AG04449 (cell line): ENCODE results near the gene CAMK1.
A peak's percentile ranks its signal among the peaks of the same experiment; 100 is the strongest.

Experiments
- CTCF ChIA-PET: fragments of 350-600 bp; formaldehyde crosslinking; extraction: SDS; loops from one replicate; lab custom pipeline; 2021; ENCODE audit warnings: antibody characterized with exemption; lab: Yijun Ruan, JAX
- POLR2A ChIA-PET: fragments of 400-600, 350-600 bp; formaldehyde crosslinking; extraction: SDS; loops from one replicate; lab custom pipeline; 2020; ENCODE audit warnings: antibody characterized with exemption, inconsistent platforms; lab: Yijun Ruan, JAX
- DNase-seq: peaks from one replicate; pipeline ENCODE4 v3.0.0-alpha.2; 2010; ENCODE audit warnings: low read depth, low spot score
- H3K4me3 ChIP-seq: 2 replicates; pipeline ENCODE4 v1.5.1; 2011; ENCODE audit warnings: low read depth, mild to moderate bottlenecking, control low read depth, low read length
- TF ChIP-seq, protein P1 (sequence below): IDR thresholded peaks from one replicate; pipeline ENCODE4 v1.5.1; 2011; ENCODE audit warnings: mild to moderate bottlenecking, moderate library complexity, low read length, control low read depth, inconsistent platforms; ENCODE audit not compliant: insufficient read depth; ENCODE audit errors: missing control alignments

Gene CAMK1

DNA sequence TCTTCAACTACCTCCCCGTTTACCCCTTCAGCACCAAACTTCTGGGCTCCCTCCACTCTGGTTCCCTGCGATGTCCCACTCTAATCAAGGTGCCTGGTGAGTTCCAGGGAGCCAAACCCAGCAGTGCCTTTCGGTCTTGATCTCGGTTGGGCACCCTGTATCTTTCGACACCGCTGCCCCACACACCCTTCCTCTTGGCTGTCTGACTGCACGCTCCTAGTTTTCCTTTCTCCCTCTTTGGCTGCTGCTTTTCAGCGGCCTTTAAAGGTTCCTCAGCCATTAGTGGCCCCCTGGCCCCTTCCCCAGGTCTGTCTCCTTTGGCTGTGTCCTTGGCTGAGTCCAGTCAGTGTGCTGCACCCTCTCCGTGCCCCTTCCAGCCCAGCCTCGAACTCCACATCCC lies 41.1 kb upstream of the CAMK1 start:
- TF ChIP-seq, protein P1, sequence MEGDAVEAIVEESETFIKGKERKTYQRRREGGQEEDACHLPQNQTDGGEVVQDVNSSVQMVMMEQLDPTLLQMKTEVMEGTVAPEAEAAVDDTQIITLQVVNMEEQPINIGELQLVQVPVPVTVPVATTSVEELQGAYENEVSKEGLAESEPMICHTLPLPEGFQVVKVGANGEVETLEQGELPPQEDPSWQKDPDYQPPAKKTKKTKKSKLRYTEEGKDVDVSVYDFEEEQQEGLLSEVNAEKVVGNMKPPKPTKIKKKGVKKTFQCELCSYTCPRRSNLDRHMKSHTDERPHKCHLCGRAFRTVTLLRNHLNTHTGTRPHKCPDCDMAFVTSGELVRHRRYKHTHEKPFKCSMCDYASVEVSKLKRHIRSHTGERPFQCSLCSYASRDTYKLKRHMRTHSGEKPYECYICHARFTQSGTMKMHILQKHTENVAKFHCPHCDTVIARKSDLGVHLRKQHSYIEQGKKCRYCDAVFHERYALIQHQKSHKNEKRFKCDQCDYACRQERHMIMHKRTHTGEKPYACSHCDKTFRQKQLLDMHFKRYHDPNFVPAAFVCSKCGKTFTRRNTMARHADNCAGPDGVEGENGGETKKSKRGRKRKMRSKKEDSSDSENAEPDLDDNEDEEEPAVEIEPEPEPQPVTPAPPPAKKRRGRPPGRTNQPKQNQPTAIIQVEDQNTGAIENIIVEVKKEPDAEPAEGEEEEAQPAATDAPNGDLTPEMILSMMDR: no peak
- POLR2A ChIA-PET: no interaction called here
- peak overlapping the region; percentile 60 for H3K4me3 ChIP-seq
- CTCF ChIA-PET: interaction anchor here (0.7 kb wide), 1 partner anchor 9 kb away, joined by 3 read pairs; no protein-coding TSS in a partner anchor
- no peak for DNase-seq

DNA sequence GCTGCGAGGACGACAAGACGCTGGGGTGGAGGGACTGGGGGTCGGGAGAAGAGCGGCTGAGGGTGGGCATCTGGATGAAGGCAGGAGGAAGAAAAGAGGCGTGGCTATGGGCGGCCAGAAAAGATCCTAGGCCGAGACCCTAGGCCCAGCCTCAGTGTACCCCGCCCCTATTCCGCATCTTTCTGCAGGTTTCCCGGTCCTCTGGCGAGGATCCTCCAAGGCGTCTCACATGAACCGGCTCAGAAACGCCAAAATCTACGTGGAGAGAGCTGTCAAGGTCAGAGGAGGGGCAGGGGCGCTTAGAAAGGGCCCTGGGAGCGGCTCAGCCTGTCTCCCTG lies 40.7 kb upstream of the CAMK1 start:
- DNase-seq: no peak
- TF ChIP-seq, protein P1: no peak
- ChIA-PET POLR2A (no interaction called here), CTCF (interaction anchor here (0.7 kb wide), 1 partner anchor 10 kb away, joined by 3 read pairs; no protein-coding TSS in a partner anchor)
- peak overlapping the region; percentile 60 for H3K4me3 ChIP-seq

DNA sequence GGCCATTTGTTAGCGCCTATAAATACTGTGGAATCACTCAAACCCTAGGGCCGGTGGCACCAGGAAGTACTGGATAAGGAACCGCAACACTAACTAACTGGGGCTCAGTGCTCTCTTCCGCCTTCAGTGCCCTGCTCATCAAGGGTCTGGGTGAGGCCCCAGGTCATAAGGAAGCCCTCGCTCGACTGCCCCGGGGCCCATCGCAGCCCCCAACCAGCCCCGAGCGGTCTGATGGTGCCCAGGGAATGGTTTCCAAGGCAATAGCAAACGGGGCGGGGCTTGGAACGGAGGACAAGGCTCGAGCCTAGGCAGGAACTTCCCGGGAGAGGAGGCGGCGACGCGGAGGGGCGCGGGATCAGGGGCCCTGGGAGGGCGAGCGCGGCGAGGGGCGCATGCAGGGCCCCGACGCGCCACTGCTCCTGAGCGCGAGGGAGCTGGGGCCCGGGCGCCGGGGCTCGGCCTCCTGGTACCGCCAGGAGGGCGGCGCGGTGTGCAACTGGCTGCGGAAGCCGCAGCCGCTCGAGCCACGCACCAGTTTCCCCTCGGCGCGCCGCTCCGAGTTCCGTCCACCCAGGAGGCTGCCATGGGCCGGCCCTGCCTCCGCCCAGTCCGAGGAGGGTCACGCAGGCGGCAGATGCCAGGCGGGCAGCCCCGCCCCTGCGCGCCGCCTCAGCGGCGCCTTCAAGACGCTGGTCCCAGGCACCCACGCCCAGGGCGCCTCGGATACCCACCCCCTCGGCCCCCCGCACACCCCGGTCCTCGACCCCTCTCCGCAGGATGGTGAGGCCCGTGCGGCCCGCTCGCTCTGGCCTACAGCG lies 40.1 kb upstream of the CAMK1 start, which contains the start of gene TTLL3:
Gene TTLL3 (plus strand): TSS at position 648 of the 818 bp plus-strand sequence. CDS start 400 bp downstream, outside the sequence.
- peak within 1 kb of the TSS; percentile 60 for H3K4me3 ChIP-seq
- POLR2A ChIA-PET: interaction anchor here (0.9 to 1.2 kb wide), 2 partner anchors 17 to 123 kb away, joined by 3 to 4 read pairs; partner anchors contain the start of gene ARPC4
- DNase-seq: no peak

DNA sequence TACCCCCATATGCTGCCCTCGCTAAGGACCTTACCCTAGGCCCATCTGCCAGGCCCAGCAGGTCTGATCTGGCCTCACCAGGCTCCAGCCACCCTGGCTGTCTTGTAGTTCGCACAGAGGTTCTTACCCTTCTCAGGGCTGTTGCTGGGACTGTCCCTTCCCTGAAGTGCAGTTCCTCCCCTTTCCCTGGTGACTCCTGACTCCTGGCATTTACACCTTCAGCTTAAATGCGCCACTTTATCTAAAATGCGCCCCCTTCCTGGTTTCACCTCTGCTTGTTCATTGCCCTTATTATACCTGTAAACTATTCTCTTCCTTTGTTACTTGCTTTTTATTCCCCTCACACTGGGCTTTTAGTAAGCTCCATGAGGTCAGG lies 39.5 kb upstream of the CAMK1 start:
- TF ChIP-seq, protein P1: no peak
- no peak for DNase-seq
- H3K4me3 ChIP-seq: no peak overlapping the region; the same call in 1 of the 2 replicates
- ChIA-PET POLR2A (interaction anchor here (0.9 to 1.2 kb wide), 2 partner anchors 16 to 123 kb away, joined by 3 to 4 read pairs; partner anchors contain the start of gene ARPC4), CTCF (interaction anchor here (0.8 to 2.4 kb wide), 2 partner anchors 16 to 137 kb away, joined by 4 to 7 read pairs; partner anchors contain the start of genes ARPC4 and TADA3)

More for the DNA sequence above, 40.1 kb upstream of the CAMK1 start, which contains the start of gene TTLL3:
- CTCF ChIA-PET: interaction anchor here (0.8 kb wide), 1 partner anchor 137 kb away, joined by 4 read pairs; no protein-coding TSS in a partner anchor
- TF ChIP-seq, protein P1: no peak

DNA sequence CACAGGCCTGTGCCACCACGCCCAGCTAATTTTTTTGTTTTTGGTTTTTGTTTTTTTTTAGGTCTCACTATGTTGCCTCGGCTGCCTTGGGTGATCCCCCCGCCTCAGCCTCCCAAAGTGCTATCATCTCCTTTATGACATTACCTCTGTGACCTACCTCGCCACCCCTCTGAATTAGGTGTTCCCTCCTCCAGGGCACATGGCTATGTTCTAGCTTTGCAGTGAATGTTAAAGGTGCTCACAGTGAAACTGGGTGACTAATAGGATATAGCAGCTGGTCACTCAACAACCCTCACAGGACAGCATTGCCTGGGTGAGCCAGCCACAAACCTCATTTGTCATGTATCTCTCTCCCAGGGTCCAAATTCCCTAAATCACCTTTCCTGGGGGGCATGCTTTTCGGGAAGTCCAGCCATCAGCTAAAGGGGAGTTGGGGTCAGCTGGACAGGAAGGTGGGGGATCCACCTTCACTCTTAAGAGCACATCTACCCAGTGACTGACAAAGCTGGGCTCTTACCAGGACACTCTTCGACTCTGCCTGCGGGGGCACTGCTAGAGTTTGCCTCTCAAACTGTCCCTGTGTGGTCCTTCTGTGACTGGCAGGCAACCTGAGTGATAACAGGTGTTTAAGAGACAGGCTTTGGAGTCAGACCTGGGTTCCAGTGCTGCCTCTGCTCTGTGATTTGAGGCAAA lies 38.7 kb upstream of the CAMK1 start:
- ChIA-PET POLR2A (interaction anchor here (0.7 to 1.2 kb wide), 3 partner anchors 16 to 124 kb away, joined by 3 to 4 read pairs (median 4); partner anchors contain the start of genes ARPC4 and TADA3), CTCF (interaction anchor here (0.8 to 2.4 kb wide), 4 partner anchors 9 to 138 kb away, joined by 3 to 7 read pairs (median 4); partner anchors contain the start of genes ARPC4 and TADA3)
- no peak for DNase-seq
- H3K4me3 ChIP-seq: no peak overlapping the region
- TF ChIP-seq, protein P1: peak; percentile 28
